HG03558 (cell line): ENCODE data around the gene DRD2.

Source experiments
- ATAC-seq: cut with Tn5 transposase; IDR thresholded peaks from one replicate; pipeline ENCODE4 v1.9.1; 2021; ENCODE audit warnings: moderate number of reproducible peaks; ENCODE audit not compliant: unreplicated experiment; ENCODE audit errors: extremely low read depth

The DRD2 gene

DNA sequence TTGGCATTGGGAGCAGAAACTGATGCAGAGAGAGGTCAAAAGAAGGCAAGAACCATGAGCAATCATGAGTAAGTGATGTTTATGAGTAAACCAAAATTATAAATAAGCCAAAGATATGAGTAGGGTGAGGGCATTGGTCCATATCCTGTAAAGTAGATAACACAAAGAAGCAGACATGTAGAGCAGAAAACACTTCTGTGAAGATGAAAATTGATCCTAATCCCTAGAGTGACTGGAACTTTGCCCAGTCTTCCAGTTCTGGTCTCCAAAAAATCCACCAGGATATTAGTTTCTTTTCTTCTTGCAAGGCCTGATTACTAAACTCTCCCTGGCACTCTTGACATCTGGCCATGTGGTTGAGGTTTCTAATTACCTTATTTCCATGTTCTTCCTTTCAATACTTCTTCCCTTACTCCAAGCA, 13.7 kb upstream of the DRD2 start:
- ATAC-seq, result no peak

DNA sequence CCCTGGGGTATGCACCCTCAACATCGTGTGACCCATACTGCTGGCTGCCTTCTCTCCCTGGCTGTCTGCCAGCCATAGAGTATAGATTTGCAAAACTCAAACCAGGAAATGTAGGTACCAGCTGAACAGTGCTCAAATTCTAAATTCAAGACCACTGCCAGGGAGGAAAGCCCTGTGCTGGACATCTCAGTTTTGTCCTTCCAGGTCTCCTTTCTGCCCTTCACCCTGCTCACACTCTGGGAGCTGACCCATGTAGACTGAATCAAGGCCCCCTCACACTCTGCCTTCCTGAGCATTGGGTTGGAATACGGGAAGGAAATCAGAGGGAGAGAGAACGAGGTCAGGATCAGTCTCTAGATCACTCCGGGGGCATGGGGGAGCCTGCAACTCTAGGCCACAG, 12.4 kb upstream of the DRD2 start:
- ATAC-seq, result no peak

- ATAC-seq, result no peak
Measured at GRCh38 chr11:113484223-113484622, 9.0 kb upstream of the DRD2 start.

DNA sequence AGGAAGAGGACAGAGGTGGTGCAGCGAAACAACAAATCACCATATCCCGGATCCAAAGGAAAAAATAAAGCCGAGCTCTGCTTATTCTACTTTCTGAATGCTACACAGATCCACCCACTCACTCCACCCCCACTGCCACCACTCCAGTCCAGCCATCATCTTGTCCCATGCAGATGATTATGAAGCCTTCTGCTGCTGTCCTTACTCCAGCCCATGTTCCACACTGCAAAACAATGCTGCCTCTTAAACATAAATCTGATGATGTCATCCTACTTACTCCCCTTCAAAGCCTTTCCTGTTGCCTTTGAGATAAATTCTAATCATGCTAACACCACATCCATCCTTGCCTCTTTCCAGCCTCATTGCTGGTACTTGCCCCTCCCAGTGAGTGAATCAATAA, 6.5 kb upstream of the DRD2 start:
- ATAC-seq, result no peak

DNA sequence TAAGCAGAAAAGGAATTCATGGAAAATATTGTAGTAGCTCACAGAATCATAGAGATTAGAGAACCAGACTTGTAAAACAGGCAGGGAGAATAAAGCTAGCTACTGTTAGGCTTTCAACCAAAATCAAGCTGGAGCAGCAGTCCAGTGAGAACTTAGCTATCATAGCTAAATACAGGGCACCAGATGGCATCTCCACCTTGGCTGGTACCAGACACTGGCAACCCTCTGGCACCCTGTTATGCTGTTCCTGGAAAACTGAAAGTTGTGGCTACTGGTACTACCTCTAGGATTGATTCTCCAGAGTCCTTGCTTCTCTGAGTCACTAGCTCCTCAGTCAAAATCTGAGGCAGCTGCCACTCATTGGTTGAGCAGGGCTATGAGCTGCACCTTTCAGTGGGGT, 6.0 kb upstream of the DRD2 start:
- ATAC-seq, result no peak

DNA sequence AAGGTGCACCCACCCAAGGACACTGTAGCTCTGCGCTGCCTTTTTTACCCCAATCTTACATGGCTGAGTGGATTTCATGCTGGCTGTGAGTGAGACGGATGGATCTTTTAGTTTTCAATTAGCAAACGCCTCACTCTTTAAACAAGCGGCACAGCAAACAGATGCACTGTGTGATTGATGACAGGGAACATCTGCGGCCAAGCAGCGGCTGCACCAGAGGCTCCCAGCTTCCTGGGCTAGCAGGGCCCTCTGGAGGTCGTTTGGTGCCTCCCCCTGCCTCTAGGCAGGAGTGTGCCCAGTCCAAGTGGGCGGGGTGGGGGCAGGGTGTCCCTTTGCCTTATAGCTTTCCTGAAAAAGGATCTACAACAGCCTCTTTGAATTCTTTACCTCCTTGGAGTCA, 2.1 kb upstream of the DRD2 start:
- no peak for ATAC-seq

- ATAC-seq, result no peak
Measured at GRCh38 chr11:113476553-113476952, 1.4 kb upstream of the DRD2 start.

- no peak for ATAC-seq
Measured at GRCh38 chr11:113474362-113475159, 637 bp downstream of the DRD2 start.

- no peak for ATAC-seq
Measured at GRCh38 chr11:113473983-113474361, 1.2 kb downstream of the DRD2 start.

GRCh38 chr11:113472471-113472870, 2.7 kb downstream of the DRD2 start:
- ATAC-seq, result no peak

GRCh38 chr11:113470233-113470632, 5.0 kb downstream of the DRD2 start:
- ATAC-seq, result no peak

GRCh38 chr11:113468726-113469345, 6.4 kb downstream of the DRD2 start:
- ATAC-seq, result no peak

DNA sequence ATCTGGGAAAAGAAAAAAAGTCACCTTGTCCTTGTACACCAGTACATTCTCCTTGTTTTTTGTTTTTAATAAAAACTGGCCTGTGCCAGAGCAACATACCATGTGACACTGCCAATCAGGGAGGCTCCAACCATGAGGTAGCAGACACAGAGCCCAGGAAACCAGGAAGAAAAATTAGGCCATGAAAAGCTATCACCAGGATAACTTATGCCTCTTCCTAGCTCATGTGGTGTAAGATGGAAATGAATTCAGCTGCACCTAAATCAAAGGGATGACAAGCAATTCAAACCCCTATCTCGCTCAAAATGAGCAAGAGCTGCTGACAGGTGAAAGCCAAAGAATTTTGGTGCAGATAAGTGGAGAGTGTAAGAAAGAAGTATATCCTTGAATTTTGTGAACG, 7.7 kb downstream of the DRD2 start:
- no peak for ATAC-seq

DNA sequence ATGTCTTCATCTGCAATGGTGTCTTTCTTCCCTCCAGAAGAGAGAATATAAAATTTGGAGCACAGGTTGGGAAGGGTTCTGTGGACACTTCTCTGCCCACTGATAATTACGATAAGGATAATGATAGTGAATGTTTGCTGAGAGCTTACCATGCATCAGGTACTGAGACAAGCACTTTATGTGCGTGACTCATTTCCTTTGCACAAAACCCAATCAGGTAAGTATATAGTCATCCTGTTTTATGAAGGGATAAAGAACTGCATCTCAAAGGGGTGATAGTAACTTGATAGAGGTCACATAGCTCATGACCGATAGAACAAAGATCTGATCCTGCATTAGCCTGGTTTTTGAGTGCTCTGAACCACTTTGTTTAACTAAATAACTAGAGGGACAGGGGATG, 9.4 kb downstream of the DRD2 start:
- no peak for ATAC-seq

DNA sequence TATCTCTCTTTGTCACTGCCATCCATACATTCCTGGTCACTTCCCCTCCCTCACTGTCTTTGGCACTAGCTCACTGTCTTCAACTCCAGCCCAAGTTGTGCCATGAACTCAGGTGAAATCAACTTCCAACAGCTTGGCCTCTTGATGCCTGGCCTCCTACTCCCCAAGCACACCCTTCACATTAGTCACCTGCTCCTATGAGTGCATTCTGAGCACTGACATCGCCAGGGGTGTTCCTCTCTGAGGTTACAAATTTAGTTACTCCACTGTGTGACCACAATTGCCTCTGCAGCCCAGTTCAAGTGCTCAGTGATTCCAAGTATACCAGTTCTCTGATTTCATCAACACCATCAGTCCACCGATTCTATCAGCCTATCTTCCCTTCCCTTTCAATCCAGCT, 10.8 kb downstream of the DRD2 start:
- no peak for ATAC-seq

GRCh38 chr11:113462830-113463229, 12.4 kb downstream of the DRD2 start:
- no peak for ATAC-seq

DNA sequence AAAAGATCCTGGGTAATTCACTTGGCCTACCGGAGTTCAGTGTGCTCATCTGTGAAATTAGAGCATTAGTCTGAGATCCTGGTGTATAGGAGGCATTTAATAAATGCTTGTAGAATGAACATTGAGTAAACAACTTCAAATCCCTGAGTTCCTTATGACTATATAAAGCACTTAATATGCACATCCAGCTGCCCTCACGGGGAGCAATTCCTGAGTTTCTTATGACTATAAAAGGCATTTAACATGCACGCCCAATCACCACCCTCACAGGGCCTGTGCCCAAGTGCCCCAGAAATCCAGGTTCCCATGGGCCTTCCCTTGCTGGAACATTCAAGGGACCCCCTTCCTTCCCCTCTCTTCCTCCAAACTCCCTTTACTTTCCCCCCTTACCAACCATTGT, 13.6 kb downstream of the DRD2 start:
- no peak for ATAC-seq

DNA sequence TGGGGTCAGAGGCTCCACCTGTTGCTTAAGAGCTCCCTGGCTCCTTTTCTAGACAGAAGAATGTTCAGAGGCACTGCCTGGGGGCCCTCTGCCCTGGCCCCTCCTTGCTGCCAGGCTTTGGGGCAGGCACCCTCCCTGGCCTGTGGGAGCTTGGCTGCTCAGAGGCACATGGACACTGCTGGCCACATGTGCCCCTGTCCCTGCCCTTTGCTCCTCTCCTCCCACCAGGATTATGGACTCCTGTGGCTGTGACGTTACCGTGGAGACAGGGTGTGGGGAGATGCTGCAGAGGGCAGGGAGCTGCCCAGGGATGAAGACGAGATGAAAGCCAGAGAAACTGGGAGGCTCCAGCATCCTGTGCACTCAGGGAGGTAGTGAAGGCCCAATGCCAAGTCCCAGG, 14.7 kb downstream of the DRD2 start:
- no peak for ATAC-seq

GRCh38 chr11:113458189-113458588, 17.0 kb downstream of the DRD2 start:
- ATAC-seq, result no peak

GRCh38 chr11:113457784-113458183, 17.4 kb downstream of the DRD2 start:
- no peak for ATAC-seq

GRCh38 chr11:113454455-113454854, 20.7 kb downstream of the DRD2 start:
- ATAC-seq, result no peak

DNA sequence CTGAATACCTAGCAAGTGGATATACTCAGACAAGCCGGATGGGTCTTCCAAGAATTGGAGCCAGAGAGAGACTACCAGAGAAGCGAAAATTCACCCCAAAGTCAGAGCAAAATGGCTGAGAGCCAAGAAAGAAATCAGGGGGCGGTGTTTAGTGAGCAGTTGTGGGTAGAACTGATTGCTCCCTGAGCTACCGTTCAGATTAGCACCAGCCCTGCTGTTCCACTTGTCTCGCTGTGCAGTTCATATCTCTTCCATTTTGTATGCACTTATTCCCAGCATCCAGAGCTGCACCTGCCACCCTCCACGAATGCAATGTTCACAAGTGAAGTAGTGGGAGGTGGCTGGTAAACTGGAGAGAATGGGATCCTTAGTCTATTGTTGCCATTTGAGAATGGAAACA, 25.5 kb downstream of the DRD2 start:
- no peak for ATAC-seq
